ENCODE measurements around the gene RFXANK. TPM values are rescaled to one million over a fixed set of nuclear protein-coding genes. Genes with fewer than 3 reads are reported as not detected.

The RFXANK gene
- polyA plus RNA-seq, 1 donor from 2014 or later = 40.0 TPM

DNA sequence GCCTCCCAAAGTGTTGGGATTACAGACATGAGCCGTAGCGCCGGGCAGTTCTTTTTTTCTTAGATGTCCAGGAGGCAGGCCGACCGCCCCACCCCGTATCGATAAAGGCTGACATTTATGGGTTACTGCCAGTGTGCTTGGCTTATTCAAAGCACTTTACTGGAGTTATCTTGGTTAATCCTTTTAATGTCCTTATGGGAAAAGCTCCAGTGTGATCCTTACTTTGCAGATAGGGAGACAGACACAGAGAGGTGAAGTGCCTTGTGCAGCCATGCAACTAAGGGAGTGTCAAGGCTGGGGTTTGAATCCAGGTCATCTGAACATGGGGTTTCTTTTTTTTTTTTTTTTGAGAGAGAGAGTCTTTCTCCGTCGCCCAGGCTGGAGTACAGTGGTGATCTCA, 38.9 kb downstream of the RFXANK start:
- Histone ChIP-seq H3F3A (ENCODE audit: insufficient read depth, low read length, poor library complexity, severe bottlenecking) (no peaks in the 10 kb centered on the region), H3K9me3 (ENCODE audit: low read length) (peaks cover 8% of the 10 kb centered on the region), H3K4me3 (ENCODE audit: low read length) (no peak overlapping the region), H3K27me3 (ENCODE audit: insufficient read depth, low read depth, low read length) (no peaks in the 10 kb centered on the region), H3K4me2 (ENCODE audit: low read length) (no peak overlapping the region), H3K9ac (ENCODE audit: low read length) (no peak overlapping the region), H3K79me2 (replicated peaks; ENCODE audit: insufficient read depth, low read length) (no peaks in the 10 kb centered on the region), H3K27ac (ENCODE audit: low read length) (no peak overlapping the region), H3K36me3 (ENCODE audit: insufficient read depth, low read length) (peaks cover 26% of the 10 kb centered on the region), H2AFZ (ENCODE audit: low read depth, low read length) (no peak overlapping the region), H3K9me2 (ENCODE audit: insufficient read depth, low read length) (no peaks in the 10 kb centered on the region), H4K20me1 (ENCODE audit: insufficient read depth) (no peaks in the 10 kb centered on the region)
- no peak for TF ChIP-seq POLR2AphosphoS5 (IDR thresholded peaks at IDR 0.05)
- no peak for TF ChIP-seq EP300 (conservative IDR thresholded peaks at IDR 0.05; ENCODE audit: poor library complexity, severe bottlenecking)
- no peak for TF ChIP-seq MXI1 (conservative IDR thresholded peaks at IDR 0.05; ENCODE audit: poor library complexity, severe bottlenecking)
- TF ChIP-seq, protein P1, sequence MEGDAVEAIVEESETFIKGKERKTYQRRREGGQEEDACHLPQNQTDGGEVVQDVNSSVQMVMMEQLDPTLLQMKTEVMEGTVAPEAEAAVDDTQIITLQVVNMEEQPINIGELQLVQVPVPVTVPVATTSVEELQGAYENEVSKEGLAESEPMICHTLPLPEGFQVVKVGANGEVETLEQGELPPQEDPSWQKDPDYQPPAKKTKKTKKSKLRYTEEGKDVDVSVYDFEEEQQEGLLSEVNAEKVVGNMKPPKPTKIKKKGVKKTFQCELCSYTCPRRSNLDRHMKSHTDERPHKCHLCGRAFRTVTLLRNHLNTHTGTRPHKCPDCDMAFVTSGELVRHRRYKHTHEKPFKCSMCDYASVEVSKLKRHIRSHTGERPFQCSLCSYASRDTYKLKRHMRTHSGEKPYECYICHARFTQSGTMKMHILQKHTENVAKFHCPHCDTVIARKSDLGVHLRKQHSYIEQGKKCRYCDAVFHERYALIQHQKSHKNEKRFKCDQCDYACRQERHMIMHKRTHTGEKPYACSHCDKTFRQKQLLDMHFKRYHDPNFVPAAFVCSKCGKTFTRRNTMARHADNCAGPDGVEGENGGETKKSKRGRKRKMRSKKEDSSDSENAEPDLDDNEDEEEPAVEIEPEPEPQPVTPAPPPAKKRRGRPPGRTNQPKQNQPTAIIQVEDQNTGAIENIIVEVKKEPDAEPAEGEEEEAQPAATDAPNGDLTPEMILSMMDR (IDR thresholded peaks at IDR 0.05; ENCODE audit: poor library complexity, severe bottlenecking) = no peak

DNA sequence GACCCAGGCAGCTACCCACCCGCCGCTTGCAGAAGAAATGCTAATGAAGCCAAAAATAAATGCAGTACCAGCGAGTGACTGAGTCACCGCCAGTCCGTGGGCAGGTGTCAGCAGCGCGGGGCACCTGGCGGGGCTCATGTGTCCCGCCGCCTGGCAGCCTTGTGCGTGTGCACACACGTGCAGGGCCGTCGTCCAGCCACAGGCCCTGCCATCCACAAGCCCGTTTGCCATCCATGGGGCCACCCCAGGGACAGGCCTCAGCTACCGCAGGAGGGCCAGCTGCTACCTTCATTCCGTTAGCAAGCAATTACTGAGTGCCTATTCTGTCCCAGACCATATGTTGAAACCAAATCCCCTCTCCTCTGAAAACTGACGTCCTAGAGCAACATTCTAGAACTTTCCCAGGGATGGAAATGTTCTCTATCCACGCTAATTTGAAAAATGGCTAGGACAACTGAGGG, 40.2 kb downstream of the RFXANK start:
- Histone ChIP-seq H3K27me3 (ENCODE audit: insufficient read depth, low read depth, low read length) (no peaks in the 10 kb centered on the region), H3F3A (ENCODE audit: insufficient read depth, low read length, poor library complexity, severe bottlenecking) (no peaks in the 10 kb centered on the region), H3K36me3 (ENCODE audit: insufficient read depth, low read length) (peaks cover 29% of the 10 kb centered on the region), H3K9me2 (ENCODE audit: insufficient read depth, low read length) (no peaks in the 10 kb centered on the region), H3K9ac (ENCODE audit: low read length) (no peak overlapping the region), H3K4me3 (ENCODE audit: low read length) (no peak overlapping the region), H3K27ac (ENCODE audit: low read length) (no peak overlapping the region), H3K9me3 (ENCODE audit: low read length) (peaks cover 8% of the 10 kb centered on the region), H3K4me2 (ENCODE audit: low read length) (no peak overlapping the region), H4K20me1 (ENCODE audit: insufficient read depth) (no peaks in the 10 kb centered on the region), H2AFZ (ENCODE audit: low read depth, low read length) (no peak overlapping the region), H3K79me2 (replicated peaks; ENCODE audit: insufficient read depth, low read length) (no peaks in the 10 kb centered on the region)
- TF ChIP-seq TAF1 (IDR thresholded peaks at IDR 0.05; ENCODE audit: low read depth) = no peak
- no peak for TF ChIP-seq RAD21 (conservative IDR thresholded peaks at IDR 0.05)
- TF ChIP-seq MXI1 (conservative IDR thresholded peaks at IDR 0.05; ENCODE audit: poor library complexity, severe bottlenecking) = no peak
- no peak for TF ChIP-seq SMC3 (conservative IDR thresholded peaks at IDR 0.05; ENCODE audit: poor library complexity)
- TF ChIP-seq EP300 (conservative IDR thresholded peaks at IDR 0.05; ENCODE audit: poor library complexity, severe bottlenecking) = no peak
- no peak for TF ChIP-seq EZH2 (IDR thresholded peaks at IDR 0.05; ENCODE audit: borderline replicate concordance, insufficient read depth, low read length, poor library complexity, severe bottlenecking)
- no peak for TF ChIP-seq POLR2AphosphoS5 (IDR thresholded peaks at IDR 0.05)
- TF ChIP-seq, protein P1 (IDR thresholded peaks at IDR 0.05; ENCODE audit: poor library complexity, severe bottlenecking) = no peak
- TF ChIP-seq, protein P2, sequence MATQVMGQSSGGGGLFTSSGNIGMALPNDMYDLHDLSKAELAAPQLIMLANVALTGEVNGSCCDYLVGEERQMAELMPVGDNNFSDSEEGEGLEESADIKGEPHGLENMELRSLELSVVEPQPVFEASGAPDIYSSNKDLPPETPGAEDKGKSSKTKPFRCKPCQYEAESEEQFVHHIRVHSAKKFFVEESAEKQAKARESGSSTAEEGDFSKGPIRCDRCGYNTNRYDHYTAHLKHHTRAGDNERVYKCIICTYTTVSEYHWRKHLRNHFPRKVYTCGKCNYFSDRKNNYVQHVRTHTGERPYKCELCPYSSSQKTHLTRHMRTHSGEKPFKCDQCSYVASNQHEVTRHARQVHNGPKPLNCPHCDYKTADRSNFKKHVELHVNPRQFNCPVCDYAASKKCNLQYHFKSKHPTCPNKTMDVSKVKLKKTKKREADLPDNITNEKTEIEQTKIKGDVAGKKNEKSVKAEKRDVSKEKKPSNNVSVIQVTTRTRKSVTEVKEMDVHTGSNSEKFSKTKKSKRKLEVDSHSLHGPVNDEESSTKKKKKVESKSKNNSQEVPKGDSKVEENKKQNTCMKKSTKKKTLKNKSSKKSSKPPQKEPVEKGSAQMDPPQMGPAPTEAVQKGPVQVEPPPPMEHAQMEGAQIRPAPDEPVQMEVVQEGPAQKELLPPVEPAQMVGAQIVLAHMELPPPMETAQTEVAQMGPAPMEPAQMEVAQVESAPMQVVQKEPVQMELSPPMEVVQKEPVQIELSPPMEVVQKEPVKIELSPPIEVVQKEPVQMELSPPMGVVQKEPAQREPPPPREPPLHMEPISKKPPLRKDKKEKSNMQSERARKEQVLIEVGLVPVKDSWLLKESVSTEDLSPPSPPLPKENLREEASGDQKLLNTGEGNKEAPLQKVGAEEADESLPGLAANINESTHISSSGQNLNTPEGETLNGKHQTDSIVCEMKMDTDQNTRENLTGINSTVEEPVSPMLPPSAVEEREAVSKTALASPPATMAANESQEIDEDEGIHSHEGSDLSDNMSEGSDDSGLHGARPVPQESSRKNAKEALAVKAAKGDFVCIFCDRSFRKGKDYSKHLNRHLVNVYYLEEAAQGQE (IDR thresholded peaks at IDR 0.05; ENCODE audit: borderline replicate concordance) = no peak
